Urinary bladder (tissue), 4 donors: ENCODE data around the gene NOX3. TPM values are rescaled to one million over a fixed set of nuclear protein-coding genes. Genes with fewer than 3 reads are reported as not detected.

Source experiments
- DNase-seq: peaks from one replicate; pipeline ENCODE4 v3.0.0-alpha.2; 2015; ENCODE audit errors: extremely low spot score
- H3K27ac ChIP-seq: one replicate; pipeline ENCODE4 v1.5.1; 2013; ENCODE audit warnings: low read depth, mild to moderate bottlenecking, moderate library complexity
- H3K36me3 ChIP-seq: one replicate; pipeline ENCODE4 v1.6.1; 2013; ENCODE audit warnings: mild to moderate bottlenecking, moderate library complexity; ENCODE audit not compliant: insufficient read depth
- H3K4me1 ChIP-seq: one replicate; pipeline ENCODE4 v1.6.1; 2013; ENCODE audit warnings: mild to moderate bottlenecking, moderate library complexity; ENCODE audit not compliant: insufficient read depth
- H3K4me3 ChIP-seq: one replicate; pipeline ENCODE4 v1.5.1; 2013; ENCODE audit warnings: low read depth, low read length
- WGBS: extraction: QIAGEN DNeasy Blood & Tissue Kit; methylation state at CpG from one replicate; pipeline ENCODE4 v1.1.7; 2013; 5-methylcytosine and 5-hydroxymethylcytosine counted together
- polyA plus RNA-seq: library from polyadenylated mRNA; stranded (reverse); fragments of 200-250 nt; gene quantifications from one replicate; pipeline ENCODE4 v1.2.3, GENCODE V29; 2013
- total RNA-seq: library from RNA; depleted of rRNA; stranded (reverse); fragments of >200 nt; gene quantifications from one replicate; pipeline ENCODE4 v1.2.3, GENCODE V29; 2014
- donor health status: healthy with polysubstance abuse.
- donor health status: healthy.

The NOX3 gene
- total and polyA plus RNA-seq, 2 donors, result not detected

DNA sequence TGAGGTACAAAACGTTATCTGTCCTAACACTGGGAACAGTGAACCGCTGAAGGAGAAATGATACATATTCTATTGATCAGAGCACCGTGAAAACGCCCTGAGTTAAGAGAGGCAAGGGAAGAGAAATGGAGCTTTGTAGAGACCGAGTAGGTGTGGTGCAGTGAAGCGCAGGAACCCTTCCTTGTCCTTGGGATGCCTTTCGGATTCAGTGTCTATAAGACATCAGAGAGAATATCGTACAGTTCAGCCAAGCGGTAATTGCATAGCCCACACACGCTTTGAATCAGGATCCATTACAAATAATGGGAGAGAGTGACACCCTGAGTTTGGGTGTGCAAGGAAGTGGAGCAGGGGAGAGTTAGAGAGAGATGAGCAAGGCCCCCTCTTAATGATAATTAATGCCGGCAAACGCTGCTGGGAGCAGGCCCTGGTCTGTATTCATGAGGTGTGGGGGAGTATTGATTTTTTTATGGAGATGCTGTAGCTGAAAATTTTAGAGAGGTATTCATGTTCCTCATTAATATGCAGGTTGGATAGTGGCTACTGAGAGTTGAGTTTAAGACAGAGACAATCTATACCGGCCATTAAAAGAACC is 20.7 kb downstream of the NOX3 start:
- H3K36me3 ChIP-seq, result no peaks in the 10 kb centered on the region
- 95% methylated on average over 13 of the region's 13 CpGs for WGBS
- no peak overlapping the region for H3K27ac ChIP-seq
- no peak overlapping the region for H3K4me3 ChIP-seq
- H3K4me1 ChIP-seq, result no peaks in the 10 kb centered on the region
- DNase-seq, result no peak

DNA sequence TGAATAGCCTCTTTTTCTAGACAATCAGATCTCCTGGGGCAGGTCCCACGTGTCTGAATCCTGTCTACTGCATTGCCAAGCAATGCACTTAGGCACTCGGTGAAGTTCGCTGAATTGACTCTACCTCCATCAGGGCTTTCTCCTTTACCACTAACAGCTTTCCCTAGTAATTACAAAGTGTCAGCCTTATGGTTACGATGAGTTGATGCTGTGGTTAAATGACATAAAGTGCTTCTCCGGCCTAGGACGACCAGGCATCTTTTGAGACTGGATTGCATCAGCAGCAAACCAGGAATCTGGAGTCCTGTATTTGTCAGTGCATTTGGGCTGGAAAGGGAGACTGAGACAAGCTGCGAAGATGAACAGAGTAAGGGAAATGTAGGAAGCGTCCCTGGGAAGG is 21.5 kb downstream of the NOX3 start:
- Histone ChIP-seq H3K4me1 (no peaks in the 10 kb centered on the region), H3K36me3 (no peaks in the 10 kb centered on the region), H3K27ac (no peak overlapping the region), H3K4me3 (no peak overlapping the region)
- WGBS, result 79% methylated on average over 8 of the region's 8 CpGs
- DNase-seq, result no peak

DNA sequence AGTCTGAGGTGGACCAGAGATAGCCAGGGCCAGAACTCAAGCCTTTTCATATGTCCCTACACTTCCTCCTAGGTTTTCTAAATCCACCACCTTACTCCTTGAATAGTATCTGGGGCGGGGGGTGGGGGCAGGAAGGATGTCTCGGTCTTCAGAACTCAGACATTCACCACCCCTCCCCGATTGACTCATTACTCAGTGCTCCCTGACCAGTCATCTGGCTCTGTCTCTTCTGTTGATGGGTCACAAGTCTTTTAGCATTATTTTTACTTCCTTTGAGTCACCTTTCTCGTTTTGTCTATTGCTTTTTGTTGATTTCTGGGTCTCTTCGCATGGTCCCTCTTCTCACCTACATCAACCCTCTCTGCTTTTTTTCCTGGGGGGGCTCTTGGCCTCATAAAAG is 23.3 kb downstream of the NOX3 start:
- Histone ChIP-seq H3K27ac (no peak overlapping the region), H3K4me1 (no peaks in the 10 kb centered on the region), H3K36me3 (no peaks in the 10 kb centered on the region), H3K4me3 (no peak overlapping the region)
- 91% methylated on average over 5 of the region's 5 CpGs for WGBS
- no peak for DNase-seq

DNA sequence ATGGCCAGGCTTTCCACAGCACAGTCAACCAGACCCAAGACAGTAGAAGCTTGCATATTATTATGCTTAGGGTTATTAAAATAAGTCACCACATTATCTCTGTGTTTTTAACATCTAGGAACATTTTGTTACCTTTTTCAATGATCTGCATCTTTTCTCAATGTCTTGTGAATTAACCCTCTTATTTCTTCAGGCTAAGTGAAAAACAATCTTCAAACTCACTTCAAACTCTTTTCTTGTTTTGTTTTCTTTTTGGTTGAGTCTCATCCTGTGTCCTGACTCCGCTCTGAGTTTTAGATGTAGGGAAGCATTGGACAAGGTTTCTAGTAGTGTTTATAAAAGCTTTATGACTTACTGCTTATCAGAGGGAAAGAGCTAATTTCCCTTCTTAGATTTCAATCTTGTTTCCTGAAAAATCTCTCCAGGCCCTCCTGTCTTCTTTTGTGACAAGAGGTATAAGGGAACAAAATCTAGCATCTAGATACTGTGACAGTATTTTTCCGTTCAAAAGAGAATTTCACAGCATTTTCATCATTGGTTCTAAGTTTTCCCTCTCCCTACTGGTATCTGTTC is 26.2 kb downstream of the NOX3 start:
- no peaks in the 10 kb centered on the region for H3K4me1 ChIP-seq
- DNase-seq, result no peak
- no peak overlapping the region for H3K27ac ChIP-seq
- no peak overlapping the region for H3K4me3 ChIP-seq
- WGBS, result 63% methylated on average over 2 of the region's 2 CpGs
- no peaks in the 10 kb centered on the region for H3K36me3 ChIP-seq

DNA sequence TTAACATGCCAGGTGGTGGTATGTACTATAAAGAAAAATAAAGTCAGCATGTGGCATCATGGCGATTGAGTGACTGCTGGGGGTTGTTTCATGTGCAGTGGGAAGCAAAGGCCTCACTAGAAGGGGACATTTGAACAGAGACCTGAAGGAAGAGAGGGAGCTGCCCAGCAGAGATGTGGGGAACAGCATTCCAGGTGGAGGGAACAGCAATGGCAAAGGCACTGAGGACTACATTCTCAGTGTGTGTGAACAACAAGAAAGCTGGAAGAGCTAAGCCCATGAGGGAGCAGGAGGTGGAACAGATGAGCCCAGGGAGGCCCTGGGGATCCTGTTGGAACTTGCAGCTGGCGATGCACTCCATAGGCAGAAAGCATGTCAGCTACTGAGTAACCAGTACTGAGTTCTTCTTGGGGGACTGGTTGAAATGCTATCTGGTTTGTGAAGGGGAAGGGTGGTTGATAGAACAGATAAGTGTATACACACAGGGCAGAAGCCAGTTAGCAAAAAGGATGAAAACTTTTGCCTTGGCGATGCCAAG is 29.2 kb downstream of the NOX3 start:
- Histone ChIP-seq H3K27ac (no peak overlapping the region), H3K4me1 (no peaks in the 10 kb centered on the region), H3K4me3 (no peak overlapping the region), H3K36me3 (no peaks in the 10 kb centered on the region)
- 94% methylated on average over 3 of the region's 3 CpGs for WGBS
- no peak for DNase-seq

DNA sequence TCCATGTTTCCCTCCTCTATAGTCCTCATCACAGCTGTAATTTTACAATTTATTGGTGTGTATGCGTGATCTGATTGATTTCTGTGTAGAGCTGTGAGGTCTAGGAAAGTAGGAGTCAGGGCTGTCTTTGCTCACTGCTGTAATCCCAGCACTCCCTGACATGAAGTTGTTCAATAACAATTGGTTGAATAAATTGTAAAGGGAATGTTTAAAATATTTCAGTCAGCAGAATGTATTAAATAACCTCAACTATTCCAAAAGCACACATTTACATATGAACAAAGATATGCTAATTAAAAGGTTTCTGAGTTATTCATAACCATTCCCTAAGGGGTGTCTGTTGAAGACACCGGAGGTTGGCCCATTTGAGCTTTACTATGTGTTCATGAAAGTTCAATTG is 31.5 kb downstream of the NOX3 start:
- DNase-seq, result no peak
- no peak overlapping the region for H3K4me3 ChIP-seq
- H3K4me1 ChIP-seq, result no peaks in the 10 kb centered on the region
- WGBS, result 97% methylated on average over 2 of the region's 2 CpGs
- no peaks in the 10 kb centered on the region for H3K36me3 ChIP-seq
- H3K27ac ChIP-seq, result no peak overlapping the region

DNA sequence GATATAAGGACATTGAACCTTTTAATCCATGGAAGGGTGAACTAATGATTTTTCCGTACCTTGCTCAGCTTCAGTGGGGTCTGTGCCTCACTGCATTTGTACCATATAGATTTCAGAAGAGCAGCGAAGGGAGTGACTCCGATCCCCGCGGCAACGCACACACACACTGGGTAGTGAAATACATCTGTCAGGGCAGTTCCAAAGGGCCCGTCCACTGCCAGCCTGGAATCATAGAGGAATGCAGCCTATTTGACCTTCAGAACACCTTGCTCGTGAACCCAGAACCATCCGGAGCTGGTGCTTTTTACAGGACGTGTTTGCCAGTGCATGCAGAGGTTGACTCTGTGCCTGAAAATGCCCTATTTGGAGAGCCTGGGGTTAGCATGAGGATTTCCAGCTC is 33.0 kb downstream of the NOX3 start:
- WGBS, result 91% methylated on average over 10 of the region's 10 CpGs
- no peak for DNase-seq
- H3K27ac ChIP-seq, result no peak overlapping the region
- no peaks in the 10 kb centered on the region for H3K36me3 ChIP-seq
- H3K4me1 ChIP-seq, result no peaks in the 10 kb centered on the region
- H3K4me3 ChIP-seq, result no peak overlapping the region

DNA sequence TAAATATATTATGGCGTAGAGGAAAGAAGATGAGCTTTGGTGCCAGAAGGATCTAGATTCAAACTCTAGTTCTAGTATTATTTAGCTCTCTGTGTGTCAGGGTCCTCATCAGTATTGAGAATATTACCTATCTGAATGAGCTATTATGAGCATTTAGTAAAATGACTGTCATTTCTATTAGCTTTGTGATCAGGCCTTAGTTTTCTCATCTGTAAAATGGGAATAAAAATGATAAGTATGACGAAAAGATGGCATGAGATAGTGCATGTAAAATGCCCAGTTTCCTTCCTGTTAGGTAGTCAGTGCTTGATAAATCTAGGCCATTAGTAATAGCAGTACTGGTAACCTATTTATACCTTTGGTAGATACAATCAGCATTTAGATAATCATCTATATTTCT is 35.1 kb downstream of the NOX3 start:
- no peaks in the 10 kb centered on the region for H3K4me1 ChIP-seq
- no peak overlapping the region for H3K4me3 ChIP-seq
- no peaks in the 10 kb centered on the region for H3K36me3 ChIP-seq
- no peak for DNase-seq
- 70% methylated on average over 2 of the region's 2 CpGs for WGBS
- H3K27ac ChIP-seq, result no peak overlapping the region

DNA sequence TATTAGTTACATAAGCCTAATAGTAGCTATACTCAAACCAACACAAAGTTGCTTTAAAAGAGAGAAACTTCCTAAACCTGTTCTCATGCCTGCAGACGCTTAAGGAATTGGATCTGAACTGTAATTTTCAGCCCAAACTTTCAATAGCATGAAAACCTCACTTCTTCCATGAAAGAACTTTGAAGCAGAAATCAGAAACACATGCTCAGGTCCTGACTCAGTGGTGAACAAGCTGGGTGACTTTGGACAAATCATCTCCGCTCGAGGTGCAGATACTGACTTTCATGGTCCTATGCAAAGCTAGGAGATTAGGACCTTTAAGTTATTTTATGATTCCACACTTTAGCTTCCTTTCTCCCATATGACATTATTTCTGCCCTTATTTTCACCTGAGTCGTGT is 36.5 kb downstream of the NOX3 start:
- Histone ChIP-seq H3K27ac (no peak overlapping the region), H3K4me3 (no peak overlapping the region), H3K36me3 (no peaks in the 10 kb centered on the region), H3K4me1 (no peaks in the 10 kb centered on the region)
- DNase-seq, result no peak
- 88% methylated on average over 4 of the region's 4 CpGs for WGBS

DNA sequence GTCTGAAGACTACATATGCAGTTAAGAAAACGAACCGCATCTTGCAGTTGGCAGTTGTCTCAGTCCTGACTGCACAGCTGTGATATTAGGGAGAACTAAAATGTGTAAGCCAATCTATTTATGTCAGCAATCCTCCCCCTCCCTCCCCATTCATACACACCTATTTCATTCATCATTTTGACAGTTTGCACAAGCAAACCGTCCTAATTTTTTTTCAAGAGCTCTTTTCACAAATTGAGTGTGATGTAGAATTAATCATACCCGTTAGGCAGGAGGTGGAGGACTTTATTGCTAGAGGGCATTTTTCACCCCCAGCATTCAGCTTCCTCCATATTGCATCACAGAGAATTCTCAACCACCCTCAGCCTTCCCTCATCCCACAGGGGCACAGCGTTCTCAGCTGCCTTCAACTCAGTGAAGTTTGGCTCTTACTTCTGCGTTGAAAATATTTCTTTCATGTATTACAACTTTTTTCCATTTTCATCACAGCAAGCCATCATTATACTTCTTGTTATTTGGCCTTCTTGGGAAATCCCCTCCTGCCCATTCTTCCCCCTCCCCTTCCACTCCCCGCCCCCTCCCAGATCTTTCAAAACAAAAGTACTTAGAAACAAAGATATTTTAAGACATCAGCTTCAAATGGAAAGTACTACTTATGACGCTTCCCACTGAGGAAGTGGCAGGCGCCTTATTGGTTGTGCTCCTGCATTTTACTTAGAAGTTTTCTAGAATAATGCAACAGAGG is 37.5 kb downstream of the NOX3 start:
- no peak overlapping the region for H3K27ac ChIP-seq
- no peaks in the 10 kb centered on the region for H3K4me1 ChIP-seq
- DNase-seq, result no peak
- no peak overlapping the region for H3K4me3 ChIP-seq
- WGBS, result 27% methylated on average over 9 of the region's 9 CpGs
- no peaks in the 10 kb centered on the region for H3K36me3 ChIP-seq

DNA sequence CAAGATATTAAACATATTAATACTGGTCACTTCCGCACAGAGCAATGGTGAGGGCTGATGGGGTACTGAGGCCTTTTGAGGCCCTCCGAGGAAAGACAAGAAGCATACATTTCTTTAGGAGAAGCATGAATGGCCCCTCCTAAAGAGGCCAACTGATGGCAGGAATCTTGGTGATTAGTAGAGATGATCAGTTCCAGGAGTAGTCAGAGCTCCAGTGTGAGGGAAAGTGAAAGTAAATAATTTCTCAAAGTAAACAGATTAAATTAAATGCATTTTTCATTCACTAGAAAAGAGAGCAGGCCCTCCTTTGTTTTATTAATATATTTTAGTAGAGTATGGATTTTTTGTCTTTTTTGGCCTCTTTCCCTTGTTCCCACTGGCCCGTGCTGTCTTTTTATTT is 38.2 kb downstream of the NOX3 start:
- Histone ChIP-seq H3K36me3 (no peaks in the 10 kb centered on the region), H3K27ac (no peak overlapping the region), H3K4me3 (no peak overlapping the region), H3K4me1 (no peaks in the 10 kb centered on the region)
- no peak for DNase-seq
- 64% methylated on average over 3 of the region's 3 CpGs for WGBS

DNA sequence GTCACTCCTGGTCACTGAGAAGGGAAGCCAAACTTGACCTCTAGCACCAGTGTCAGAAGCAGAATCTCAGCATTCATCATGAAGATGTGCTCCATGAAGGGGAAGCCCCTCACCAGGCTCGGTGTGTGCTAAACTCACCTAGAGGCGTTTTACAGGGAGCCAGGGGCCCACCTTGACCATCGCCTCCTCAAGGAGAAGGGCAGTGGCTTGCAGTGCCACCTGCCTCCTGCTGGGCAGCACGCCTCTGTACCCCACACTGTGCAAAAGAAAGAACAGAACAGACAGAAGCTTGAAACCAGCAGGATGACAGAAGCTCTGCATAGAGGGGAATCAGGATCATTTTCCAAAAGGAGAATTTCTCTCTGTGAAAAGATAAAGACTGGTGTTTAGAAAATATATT is 39.7 kb downstream of the NOX3 start:
- no peaks in the 10 kb centered on the region for H3K4me1 ChIP-seq
- H3K27ac ChIP-seq, result no peak overlapping the region
- 92% methylated on average over 4 of the region's 4 CpGs for WGBS
- no peaks in the 10 kb centered on the region for H3K36me3 ChIP-seq
- no peak for DNase-seq
- H3K4me3 ChIP-seq, result no peak overlapping the region

DNA sequence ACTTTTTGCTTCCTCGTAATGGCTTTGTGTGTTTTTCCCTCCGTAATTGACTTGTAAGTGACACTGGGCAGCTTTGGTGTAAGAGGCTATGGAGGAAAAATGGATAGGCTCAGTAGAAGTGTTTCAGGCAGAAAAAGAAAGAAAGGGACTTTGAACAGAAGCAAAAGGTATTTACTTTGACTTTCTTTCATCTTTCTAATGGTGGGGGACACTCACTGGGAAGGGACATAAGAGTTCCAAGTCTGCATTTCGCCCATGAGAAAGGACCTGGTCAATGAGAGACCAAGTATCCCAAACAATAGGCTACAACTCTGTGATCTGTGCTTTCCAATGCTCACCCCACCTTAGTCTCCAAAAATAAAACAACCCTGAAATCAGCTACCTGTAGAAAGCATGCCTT is 41.6 kb downstream of the NOX3 start:
- 86% methylated on average over 3 of the region's 3 CpGs for WGBS
- no peak overlapping the region for H3K27ac ChIP-seq
- no peaks in the 10 kb centered on the region for H3K4me1 ChIP-seq
- no peak overlapping the region for H3K4me3 ChIP-seq
- no peaks in the 10 kb centered on the region for H3K36me3 ChIP-seq
- no peak for DNase-seq

DNA sequence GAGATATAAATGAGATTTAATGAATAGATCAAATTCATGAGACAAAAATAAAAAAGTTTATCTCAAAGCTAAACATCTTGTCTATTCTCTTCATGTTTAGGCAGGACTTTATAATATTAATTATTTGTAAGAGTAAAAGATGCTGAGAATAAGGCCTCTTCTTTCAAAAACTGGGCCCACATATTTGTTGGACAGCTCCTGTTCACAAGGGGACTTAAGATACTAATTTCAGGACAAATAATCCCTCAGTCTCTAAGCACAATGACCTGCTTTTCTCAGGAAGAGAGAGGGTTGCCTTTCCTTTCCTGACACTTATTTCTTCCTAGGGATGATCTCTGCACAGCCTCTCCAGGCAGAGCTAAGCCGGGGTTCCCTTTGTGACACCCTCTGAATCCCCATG is 43.3 kb downstream of the NOX3 start:
- H3K36me3 ChIP-seq, result no peaks in the 10 kb centered on the region
- H3K27ac ChIP-seq, result no peak overlapping the region
- 89% methylated on average over 1 of the region's 1 CpG for WGBS
- no peak for DNase-seq
- H3K4me3 ChIP-seq, result no peak overlapping the region
- H3K4me1 ChIP-seq, result no peaks in the 10 kb centered on the region
